AG10803 (cell line): Measurements from ENCODE around the gene DUSP28.
A peak's percentile ranks its signal among the peaks of the same experiment; 100 is the strongest.

Experiments used
- DNase-seq: peaks from one replicate; pipeline ENCODE4 v3.0.0; 2010; ENCODE audit warnings: low read depth
- H3K4me3 ChIP-seq: 2 replicates; pipeline ENCODE4 v1.5.1; 2011; ENCODE audit warnings: mild to moderate bottlenecking, low read length, control low read depth
- CTCF ChIP-seq: conservative IDR thresholded peaks from 2 replicates; pipeline ENCODE4 v1.5.1; 2011; ENCODE audit warnings: mild to moderate bottlenecking, low read length, control low read depth, inconsistent platforms

Gene DUSP28

GRCh38 chr2:240567137-240567871, 7.1 kb downstream of the DUSP28 start:
- no peak for TF ChIP-seq CTCF
- peak overlapping the region; percentile 74 for H3K4me3 ChIP-seq
- peak; percentile 24 for DNase-seq

GRCh38 chr2:240567872-240568677, 7.9 kb downstream of the DUSP28 start, which contains the start of gene RNPEPL1:
TSS of gene RNPEPL1 (plus strand) at chr2:240568484. CDS start at chr2:240568587, 103 bp downstream.
- TF ChIP-seq CTCF, result 0 out of 2 replicates have a peak, but pooled peaks have one; percentile 8
- no peak for DNase-seq
- peak within 1 kb of the TSS; percentile 74 for H3K4me3 ChIP-seq

GRCh38 chr2:240568678-240569522, 8.7 kb downstream of the DUSP28 start:
- no peak for TF ChIP-seq CTCF
- peak overlapping the region; percentile 68 for H3K4me3 ChIP-seq
- peak; percentile 59 for DNase-seq

- no peak for TF ChIP-seq CTCF
- H3K4me3 ChIP-seq, result peak overlapping the region; percentile 68
These were observed 9.4 kb downstream of the DUSP28 start for GRCh38 chr2:240569523-240569997.

GRCh38 chr2:240569998-240570530, 9.9 kb downstream of the DUSP28 start:
- DNase-seq, result no peak
- peak overlapping the region; percentile 68; the same call in 1 of the 2 replicates for H3K4me3 ChIP-seq
- no peak for TF ChIP-seq CTCF

More at GRCh38 chr2:240569523-240569997, 9.4 kb downstream of the DUSP28 start:
- no peak for DNase-seq

GRCh38 chr2:240570531-240571313, 10.6 kb downstream of the DUSP28 start:
- no peak for TF ChIP-seq CTCF
- no peak overlapping the region; the same call in 1 of the 2 replicates for H3K4me3 ChIP-seq
- DNase-seq, result no peak
